GM12801 (cell line): ENCODE data around the gene KLHDC1.

Experiments used
- TF ChIP-seq, protein P1 (sequence below): IDR thresholded peaks from one replicate; pipeline ENCODE4 v1.5.1; 2011; ENCODE audit warnings: control low read depth; ENCODE audit not compliant: insufficient read length; ENCODE audit errors: extremely low read depth

KLHDC1 gene

GRCh38 chr14:49796025-49796424, 103.1 kb downstream of the KLHDC1 start:
- TF ChIP-seq, protein P1, sequence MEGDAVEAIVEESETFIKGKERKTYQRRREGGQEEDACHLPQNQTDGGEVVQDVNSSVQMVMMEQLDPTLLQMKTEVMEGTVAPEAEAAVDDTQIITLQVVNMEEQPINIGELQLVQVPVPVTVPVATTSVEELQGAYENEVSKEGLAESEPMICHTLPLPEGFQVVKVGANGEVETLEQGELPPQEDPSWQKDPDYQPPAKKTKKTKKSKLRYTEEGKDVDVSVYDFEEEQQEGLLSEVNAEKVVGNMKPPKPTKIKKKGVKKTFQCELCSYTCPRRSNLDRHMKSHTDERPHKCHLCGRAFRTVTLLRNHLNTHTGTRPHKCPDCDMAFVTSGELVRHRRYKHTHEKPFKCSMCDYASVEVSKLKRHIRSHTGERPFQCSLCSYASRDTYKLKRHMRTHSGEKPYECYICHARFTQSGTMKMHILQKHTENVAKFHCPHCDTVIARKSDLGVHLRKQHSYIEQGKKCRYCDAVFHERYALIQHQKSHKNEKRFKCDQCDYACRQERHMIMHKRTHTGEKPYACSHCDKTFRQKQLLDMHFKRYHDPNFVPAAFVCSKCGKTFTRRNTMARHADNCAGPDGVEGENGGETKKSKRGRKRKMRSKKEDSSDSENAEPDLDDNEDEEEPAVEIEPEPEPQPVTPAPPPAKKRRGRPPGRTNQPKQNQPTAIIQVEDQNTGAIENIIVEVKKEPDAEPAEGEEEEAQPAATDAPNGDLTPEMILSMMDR, result no peak
